ENCODE results near the gene AMMECR1.
"Not testable (repeated sequence)": the region's sequence is repeated elsewhere in the genome, so short reads cannot be mapped to it uniquely, and the experiment has no call there.

AMMECR1 gene

DNA sequence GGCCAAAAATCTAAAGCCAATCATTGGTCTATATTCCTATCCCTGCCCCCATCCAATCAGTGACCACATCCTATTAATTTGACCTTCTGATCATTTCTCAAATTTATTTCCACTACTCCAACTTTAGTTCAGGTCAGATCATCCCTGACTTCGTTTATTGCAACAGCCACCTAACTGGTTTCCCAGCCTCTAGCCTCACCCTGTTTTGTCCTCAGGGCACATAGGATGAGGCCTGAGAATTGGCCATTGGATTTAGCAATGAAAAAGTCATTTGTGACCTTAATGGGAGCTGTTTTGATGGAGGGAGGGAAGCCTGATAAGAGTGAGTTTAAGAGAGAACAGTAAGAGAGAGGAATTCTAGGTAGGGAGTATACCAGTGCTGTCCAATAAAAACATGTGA is 155.0 kb downstream of the AMMECR1 start:
- DNase-seq = no peak

DNA sequence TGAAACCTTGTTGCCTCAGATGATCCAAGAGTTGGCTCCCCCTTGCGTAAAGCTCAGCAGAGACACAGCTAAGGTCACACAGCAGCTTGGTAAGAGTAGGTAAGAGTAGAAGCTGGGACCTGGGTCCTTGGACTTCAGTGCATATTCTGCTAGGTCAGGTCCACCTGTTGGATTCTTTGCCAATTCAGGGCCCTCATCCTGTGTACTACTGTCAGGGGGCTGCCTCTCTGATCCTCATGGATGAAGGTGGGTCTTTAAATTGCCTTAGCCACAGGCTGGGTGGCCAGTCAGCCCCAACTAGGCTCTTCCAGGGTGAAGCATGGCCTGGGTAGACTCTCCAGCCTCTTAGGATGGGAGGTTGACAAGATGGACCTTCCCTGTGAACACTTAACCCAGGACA is 155.8 kb downstream of the AMMECR1 start:
- DNase-seq = no peak

DNA sequence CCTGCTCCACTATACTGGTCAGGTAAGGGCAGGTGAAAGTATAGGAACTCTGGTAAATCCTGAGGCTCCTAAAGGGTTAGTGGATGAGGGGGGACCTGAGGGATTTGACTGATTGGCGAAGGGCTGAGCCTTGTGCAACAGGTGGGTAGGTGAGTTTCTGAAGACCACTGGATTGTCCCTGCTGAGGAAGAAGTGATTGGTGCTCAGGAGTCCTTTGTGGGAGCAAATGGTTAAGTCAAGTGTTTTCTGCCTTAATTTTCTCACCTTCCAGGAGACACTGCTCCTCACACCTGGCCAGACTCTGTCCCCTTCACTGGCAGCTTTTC is 156.6 kb downstream of the AMMECR1 start:
- DNase-seq = no peak

DNA sequence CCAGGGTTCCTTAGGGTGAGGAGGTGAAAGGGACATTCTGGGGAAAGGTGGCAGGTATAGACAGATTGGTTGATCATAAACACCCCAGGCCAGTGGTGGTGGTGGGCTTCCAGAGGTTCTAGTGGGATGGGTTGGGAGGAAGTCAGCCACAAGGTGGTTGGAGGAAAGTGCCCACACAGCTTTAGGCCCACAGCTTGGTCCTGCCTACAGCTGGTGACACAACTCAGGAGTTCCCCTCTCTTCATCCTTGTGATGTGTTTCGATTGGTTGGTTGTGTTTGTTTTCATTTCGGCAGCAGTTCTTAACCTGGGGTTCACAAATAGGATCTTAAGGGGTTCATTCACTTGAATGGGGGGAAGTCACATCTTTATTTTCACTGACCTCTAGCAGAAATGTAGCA is 158.0 kb downstream of the AMMECR1 start:
- DNase-seq = no peak

DNA sequence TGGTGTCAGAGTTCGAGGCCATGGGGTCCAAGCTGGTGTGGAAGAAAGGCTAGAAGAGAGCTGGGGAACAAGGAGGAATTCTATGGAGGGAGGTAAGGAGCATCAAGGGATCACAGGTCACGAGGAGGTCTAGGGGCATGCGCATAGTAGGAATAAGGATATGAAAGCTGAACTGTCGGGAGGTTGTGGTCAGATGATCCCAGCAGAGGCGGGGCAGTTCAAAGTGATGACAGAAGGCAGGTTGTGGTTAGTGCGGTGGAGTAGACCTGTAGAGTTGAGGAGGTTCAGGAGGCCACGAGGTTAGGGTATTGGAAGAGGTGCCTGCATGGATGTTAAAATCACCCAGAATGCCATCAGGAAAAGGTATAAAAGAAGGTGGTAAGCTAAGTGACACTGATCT is 158.7 kb downstream of the AMMECR1 start:
- no peak for DNase-seq

DNA sequence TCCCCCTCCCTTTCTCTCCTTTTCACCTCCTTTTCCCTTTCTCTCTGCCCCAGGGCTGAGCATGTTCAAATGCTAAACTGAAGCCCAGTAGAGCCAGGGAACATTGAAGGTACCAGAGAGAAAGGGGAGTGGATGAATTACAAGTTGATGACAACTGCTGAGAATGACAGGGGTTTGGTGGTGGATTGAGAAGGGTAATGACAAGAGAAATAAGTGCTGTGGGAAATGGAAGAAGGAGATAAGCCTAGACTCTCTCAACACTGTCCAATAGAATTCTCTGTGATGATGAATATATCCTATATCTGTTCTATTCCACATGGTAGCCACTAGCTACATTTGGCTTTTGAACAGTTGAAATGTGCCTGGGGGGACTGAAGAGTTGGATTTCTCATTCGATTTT is 160.4 kb downstream of the AMMECR1 start:
- DNase-seq = no peak

DNA sequence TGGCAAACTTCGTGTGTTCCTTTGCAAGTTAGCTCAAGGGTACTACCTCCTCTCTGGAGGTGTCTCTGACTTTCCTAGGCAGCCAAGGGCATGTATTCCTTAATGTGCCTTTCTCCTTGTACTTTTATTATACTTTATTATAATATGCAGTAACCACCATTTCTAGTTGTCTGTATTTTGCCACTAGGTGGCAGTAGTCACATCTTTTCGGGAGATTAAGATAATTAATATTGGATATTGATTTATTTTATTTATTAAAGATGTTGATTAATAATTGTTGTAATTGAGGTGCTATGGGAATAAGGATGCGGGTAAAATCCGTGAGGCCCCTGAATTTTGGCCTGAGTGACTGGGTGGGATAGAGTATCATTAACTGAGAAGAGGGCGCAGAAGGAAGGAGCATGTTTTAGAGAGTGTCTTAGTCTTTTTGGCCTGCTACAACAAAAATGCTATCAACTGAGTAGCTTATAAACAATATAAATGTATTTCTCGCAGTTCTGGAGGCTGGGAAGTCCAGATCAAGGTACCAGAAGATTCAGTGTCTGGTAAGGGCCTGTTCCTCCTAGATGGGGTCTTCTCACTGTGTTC is 161.6 kb downstream of the AMMECR1 start:
- DNase-seq = no peak

DNA sequence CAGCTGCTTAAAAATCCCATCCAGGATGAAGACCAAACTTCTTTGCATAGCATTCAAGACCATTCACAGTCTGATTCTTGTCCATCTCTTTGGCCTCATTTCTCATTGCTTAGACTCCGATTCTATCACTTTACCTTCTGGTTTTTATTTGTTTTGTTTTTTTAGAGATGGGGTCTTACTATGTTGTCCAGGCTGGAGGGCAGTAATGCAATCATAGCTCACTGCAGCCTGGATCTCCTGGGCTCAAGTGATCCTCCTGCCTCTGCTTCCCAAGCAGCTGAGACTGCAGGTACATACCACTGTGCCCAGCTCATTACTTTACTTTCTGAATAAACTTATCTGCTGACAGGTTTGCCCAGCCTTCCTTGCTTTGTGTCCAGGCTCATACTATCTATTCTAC is 162.1 kb downstream of the AMMECR1 start:
- DNase-seq = no peak

DNA sequence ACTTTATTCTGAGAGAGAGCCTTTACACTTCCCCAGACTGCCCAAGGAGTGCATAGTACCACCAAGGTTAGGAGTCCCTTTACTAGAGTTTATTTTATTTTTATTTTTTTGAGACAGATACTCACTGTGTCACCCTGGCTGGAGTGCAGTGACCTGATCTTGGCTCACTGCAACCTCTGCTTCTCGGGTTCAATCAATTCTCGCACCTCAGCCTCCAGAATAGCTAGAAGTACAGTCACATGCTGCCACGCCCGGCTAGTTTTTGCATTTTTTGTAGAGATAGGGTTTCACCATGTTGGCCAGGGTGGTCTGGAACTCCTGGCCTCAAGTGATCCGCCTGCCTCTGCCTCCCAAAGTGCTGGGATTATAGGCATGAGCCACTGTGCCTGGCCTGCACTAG is 163.6 kb downstream of the AMMECR1 start:
- not testable (repeated sequence) for DNase-seq

DNA sequence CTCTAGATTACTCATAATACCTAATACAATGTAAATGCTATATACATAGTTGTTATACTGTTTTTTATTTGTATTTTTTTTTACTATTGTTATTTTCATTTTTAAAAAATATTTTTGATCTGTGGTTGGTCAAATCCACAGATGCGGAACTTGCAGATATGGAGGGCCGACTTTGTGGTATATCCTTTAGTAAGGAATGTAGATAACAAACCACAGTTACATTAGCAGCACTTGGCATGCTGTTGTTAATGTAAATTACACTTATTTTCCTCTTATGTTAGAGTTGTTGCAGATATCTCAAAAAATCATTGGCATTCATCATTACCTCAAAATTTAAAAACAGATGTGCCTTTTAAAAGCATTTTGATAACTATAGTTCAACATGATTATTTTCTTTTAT is 164.0 kb downstream of the AMMECR1 start:
- DNase-seq = no peak

DNA sequence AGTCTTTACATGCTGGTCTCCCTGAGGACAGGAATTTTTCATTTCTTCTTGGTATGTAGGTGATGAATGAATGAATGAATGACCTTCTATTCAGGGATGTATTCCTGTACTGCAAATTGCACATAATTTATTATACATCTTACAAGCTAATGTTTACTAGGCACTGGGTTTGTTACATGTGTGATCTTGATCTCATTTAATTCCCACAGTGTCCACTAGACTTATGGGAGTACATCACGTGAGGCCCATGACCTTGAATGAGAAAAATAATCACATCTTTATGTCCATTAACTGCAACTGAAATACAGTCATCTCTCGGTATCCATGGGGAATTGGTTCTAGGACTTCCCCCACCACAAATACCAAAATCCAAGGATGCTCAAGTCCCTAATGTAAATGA is 164.6 kb downstream of the AMMECR1 start:
- DNase-seq = no peak

DNA sequence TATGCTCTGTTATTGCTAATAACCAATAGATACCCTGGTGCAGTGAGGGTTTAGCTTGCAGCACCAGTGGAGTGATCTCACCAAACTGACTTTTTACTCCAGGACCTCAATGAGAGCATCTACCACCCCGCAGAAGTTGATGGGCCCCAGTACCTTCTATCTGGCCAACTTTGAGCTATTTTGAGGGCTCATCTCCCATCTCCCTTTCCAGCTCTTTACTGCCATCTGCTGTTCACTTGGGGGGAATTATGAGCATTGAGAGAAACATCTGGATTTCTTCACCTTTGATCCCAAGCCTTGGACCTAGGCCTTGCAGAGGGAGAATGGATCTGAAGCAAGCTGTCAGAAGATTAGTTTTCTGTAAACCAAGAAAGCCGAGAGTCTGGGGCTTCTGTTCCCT is 171.4 kb downstream of the AMMECR1 start:
- DNase-seq = no peak

DNA sequence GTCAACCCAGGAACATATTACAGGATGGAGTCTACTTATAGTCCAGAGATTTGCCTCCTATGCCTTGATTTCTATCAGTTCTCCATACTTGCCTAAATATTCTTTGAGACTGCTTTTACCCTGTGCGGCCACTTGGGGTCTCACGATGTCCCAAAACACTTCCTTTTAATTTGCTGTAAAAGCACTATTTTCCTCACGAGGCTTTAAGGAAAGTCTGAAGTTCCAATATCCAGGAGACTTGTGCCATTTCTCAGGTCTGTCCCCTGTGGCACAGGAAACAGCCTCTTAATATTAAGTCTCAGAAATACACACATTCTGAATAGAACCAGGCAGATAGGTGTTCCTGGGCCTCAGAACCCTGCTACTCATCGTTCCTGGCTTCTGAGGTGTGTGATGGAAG is 172.0 kb downstream of the AMMECR1 start:
- DNase-seq = no peak

DNA sequence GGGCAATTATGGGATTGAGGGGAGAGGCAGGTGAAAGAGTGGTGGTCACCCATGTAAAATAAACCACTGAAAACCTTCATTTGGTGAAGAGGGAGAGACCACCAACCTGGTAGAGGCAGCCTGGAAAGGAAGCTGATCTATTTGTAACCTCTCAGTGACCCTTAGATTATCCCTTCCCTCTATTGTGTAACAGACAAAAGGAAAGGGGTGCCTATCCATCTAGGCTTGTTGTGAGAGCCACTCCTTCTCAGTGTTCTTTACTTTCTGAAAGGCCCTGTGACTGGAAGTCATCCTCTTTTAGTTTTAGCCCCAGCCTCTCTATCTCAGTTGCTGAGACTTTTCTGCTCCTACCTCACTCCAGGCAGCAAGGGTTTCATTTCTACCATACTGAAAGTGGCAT is 172.6 kb downstream of the AMMECR1 start:
- DNase-seq = no peak

All from activated gamma-delta T cell (primary cell).